Heart right ventricle (tissue), 16 donors: ENCODE measurements around the gene EFNB3. TPM values are rescaled to one million over a fixed set of nuclear protein-coding genes. Genes with fewer than 3 reads are reported as not detected.

ENCODE experiments used
- ATAC-seq, 8 donors: fragments of 200-7000 bp; cut with Tn5 transposase; one replicate each; pipeline ENCODE4 v1.9.1; 2020; ENCODE audit warnings: mild to moderate bottlenecking in 8 of 8, moderate library complexity in 8 of 8, moderate number of reproducible peaks in 1 of 8
- DNase-seq, 2 donors: peaks; one replicate each; pipeline ENCODE4 v3.0.0-alpha.2; 2020
- H3K27ac ChIP-seq, 10 donors: fragments of 200-600 bp; sonication (generic) in 2 of 10; one replicate each; pipeline versions ENCODE4 v1.5.0 to v1.8.0; 2020 to 2022; ENCODE audit warnings: mild to moderate bottlenecking in 3 of 10
- H3K27me3 ChIP-seq, 7 donors: fragments of 200-600 bp; one replicate each; pipeline ENCODE4 v1.8.0; 2021 to 2022; ENCODE audit warnings: mild to moderate bottlenecking in 2 of 7
- H3K36me3 ChIP-seq, 9 donors: fragments of 200-600 bp; sonication (generic) in 1 of 9; one replicate each; pipeline versions ENCODE4 v1.5.0 to v1.8.0; 2020 to 2022; ENCODE audit warnings: mild to moderate bottlenecking in 2 of 9
- H3K4me1 ChIP-seq, 9 donors: fragments of 200-600 bp; sonication (generic) in 1 of 9; one replicate each; pipeline versions ENCODE4 v1.5.0 to v1.8.0; 2020 to 2022; ENCODE audit warnings: mild to moderate bottlenecking in 4 of 9
- H3K4me3 ChIP-seq, 10 donors: fragments of 200-600 bp; sonication (generic) in 2 of 10; one replicate each; pipeline versions ENCODE4 v1.5.0 to v1.8.0; 2020 to 2022; ENCODE audit warnings: mild to moderate bottlenecking in 7 of 10, moderate library complexity in 2 of 10
- H3K9me3 ChIP-seq, 11 donors: fragments of 200-600 bp in 10 of 11; sonication (generic) in 2 of 11; one replicate each; pipeline versions ENCODE4 v1.5.0 to v1.8.0; 2013 to 2022; ENCODE audit warnings: mild to moderate bottlenecking in 2 of 11, control low read depth in 1 of 11, moderate library complexity in 1 of 11
- CTCF ChIP-seq, 9 donors: fragments of 200-600 bp; sonication (generic) in 2 of 9; IDR thresholded peaks; one replicate each; pipeline versions ENCODE4 v1.5.0 to v1.8.0; 2021 to 2022; ENCODE audit warnings: antibody characterized with exemption in 9 of 9, mild to moderate bottlenecking in 5 of 9, moderate library complexity in 1 of 9
- WGBS, 2 donors: extraction: QIAGEN DNeasy Blood & Tissue Kit; methylation state at CpG; one replicate each; pipeline ENCODE4 v1.1.7; 2013; ENCODE audit warnings: inconsistent platforms in 1 of 2; 5-methylcytosine and 5-hydroxymethylcytosine counted together
- intact Hi-C, 10 donors: fragments of 100-400 bp; cut with DNase I; formaldehyde crosslinking; loops; one replicate each; pipeline versions ENCODE4 v1.11.1 to v1.14.2; 2022
- polyA plus RNA-seq, 2 donors: library from polyadenylated mRNA; stranded (reverse); fragments of 200-250 nt; gene quantifications; one replicate each; pipeline ENCODE4 v1.2.3, GENCODE V29; 2013
- total RNA-seq, 10 donors: library from RNA; stranded (reverse); fragmentation: NEBNext Ultra II Directional in 3 of 10; extraction: Animal tissue kit (Norgen Biotek cat#: 25700) in 3 of 10; gene quantifications; one replicate each; pipeline versions ENCODE4 v1.2.1 to v1.2.4, GENCODE V29; 2021 to 2023
- donor health status: Arrhythmogenic right ventricular cardiomyopathy.
- donor health status: ischemic (EF 13 %, LVEDD 7.1; RV severe dilation, severe dysfunction).
- donor health status: healthy with polysubstance abuse.
- donor health status: DM: no; HTN: yes; CAD: no.
- donor health status: DM: no; HTN: no; CAD: no.
- donor health status: ischemic (EF 25% LVEDD 6.9; RV normal size, moderate dysfunction).
- donor health status: ischemic (EF 25% LVEDD 5.7; RV mildly dilated, moderate dysfunction).
- donor health status: healthy.
- donor health status: DM: yes; HTN: yes; CAD: no.
- donor health status: Ischemic cardiomyopathy.
- donor health status: ischemic (EF 35%, LVEDD 5.7; RV mildly dilated, moderate dysfunction).
- donor health status: nonischemic (EF 11% LVEDD 7.7; RV severe dilation, severe dysfunction).
- donor health status: DM: yes; HTN: yes; CAD: no.
- donor health status: PGD.
- donor health status: ischemic (EF 29% LVEDD 5.4; RV normal size, mild dysfunction).
- donor health status: nonischemic (EF 23%, LVEDD 6.1; RV moderate dilation, normal function).

Gene EFNB3
- total and polyA plus RNA-seq, 12 donors: 0.17 to 1.3 (median 0.53) TPM

GRCh38 chr17:7727886-7728285, 22.9 kb downstream of the EFNB3 start:
- no peak for ATAC-seq
- WGBS, 2 donors: 43 to 61% methylated on average over 3 of the region's 3 CpGs
- intact Hi-C loops: no loop called here

GRCh38 chr17:7729816-7730215, 24.8 kb downstream of the EFNB3 start:
- Histone ChIP-seq H3K9me3 (no peaks in the 10 kb centered on the region), H3K4me1 (peaks cover 0 to 4% (median 0%) of the 10 kb centered on the region in 9 donors), H3K4me3 (no peak overlapping the region), H3K27ac (no peak overlapping the region), H3K27me3 (peaks cover 0 to 14% (median 0%) of the 10 kb centered on the region in 7 donors), H3K36me3 (no peaks in the 10 kb centered on the region)
- intact Hi-C loops: loop anchor here in 1 of 10 donors (10.0 kb wide), 1 partner anchor 315 kb away; no protein-coding TSS in a partner anchor
- TF ChIP-seq CTCF (IDR thresholded peaks at IDR 0.05): no peak
- WGBS, 2 donors: 61 to 71% methylated on average over 1 of the region's 1 CpG
- DNase-seq (no peak), ATAC-seq (no peak)

More at GRCh38 chr17:7727886-7728285, 22.9 kb downstream of the EFNB3 start:
- Histone ChIP-seq H3K4me1 (peaks cover 0 to 4% (median 0%) of the 10 kb centered on the region in 9 donors), H3K4me3 (no peak overlapping the region), H3K36me3 (no peaks in the 10 kb centered on the region), H3K27me3 (peaks cover 0 to 27% (median 8%) of the 10 kb centered on the region in 7 donors), H3K27ac (no peak overlapping the region), H3K9me3 (no peaks in the 10 kb centered on the region)
- DNase-seq: no peak
- no peak for TF ChIP-seq CTCF (IDR thresholded peaks at IDR 0.05)

DNA sequence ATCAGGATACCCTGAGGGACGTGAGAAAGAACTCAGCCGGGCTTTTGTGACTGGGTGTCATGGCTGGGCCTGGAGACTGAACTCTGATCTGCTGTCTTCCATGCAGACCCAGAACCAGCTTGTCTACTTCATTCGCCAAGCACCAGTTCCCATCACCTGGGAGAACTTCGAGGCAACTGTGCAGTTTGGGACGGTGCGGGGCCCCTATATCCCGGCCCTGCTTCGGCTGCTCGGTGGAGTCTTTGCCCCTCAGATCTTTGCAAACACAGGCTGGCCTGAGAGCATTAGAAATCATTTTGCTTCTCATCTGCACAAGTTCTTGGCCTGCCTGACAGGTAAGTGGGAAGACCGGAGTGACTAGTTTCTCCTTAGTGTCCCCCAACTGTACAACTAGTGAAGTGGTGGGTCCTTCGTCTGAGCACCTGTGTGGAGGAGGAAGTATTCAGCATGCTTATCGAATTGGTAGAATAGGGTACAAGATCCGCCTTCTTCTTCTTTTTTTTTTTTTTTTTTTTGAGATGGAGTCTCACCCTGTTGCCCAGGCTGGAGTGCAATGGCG, 28.1 kb downstream of the EFNB3 start:
- 87 to 90% methylated on average over 13 to 14 of the region's 14 CpGs for WGBS, 2 donors
- Histone ChIP-seq H3K9me3 (no peaks in the 10 kb centered on the region), H3K4me1 (peaks cover 0 to 4% (median 0%) of the 10 kb centered on the region in 9 donors), H3K36me3 (no peaks in the 10 kb centered on the region), H3K27ac (no peak overlapping the region), H3K27me3 (peaks cover 0 to 4% (median 0%) of the 10 kb centered on the region in 7 donors), H3K4me3 (no peak overlapping the region)
- no peak for DNase-seq
- intact Hi-C loops: loop anchor here in 1 of 10 donors (10.0 kb wide), 1 partner anchor 312 kb away; no protein-coding TSS in a partner anchor
- ATAC-seq: no peak
- TF ChIP-seq CTCF (IDR thresholded peaks at IDR 0.05): no peak

GRCh38 chr17:7737601-7738000, 32.6 kb downstream of the EFNB3 start:
- TF ChIP-seq CTCF (IDR thresholded peaks at IDR 0.05): no peak
- intact Hi-C loops: loop anchor here in 1 of 10 donors (10.0 kb wide), 1 partner anchor 307 kb away; no protein-coding TSS in a partner anchor
- WGBS, 2 donors: 86% methylated on average over 5 of the region's 5 CpGs
- Histone ChIP-seq H3K9me3 (no peaks in the 10 kb centered on the region), H3K27me3 (peaks cover 0 to 26% (median 11%) of the 10 kb centered on the region in 7 donors), H3K4me1 (peaks cover 0 to 13% (median 0%) of the 10 kb centered on the region in 9 donors), H3K36me3 (no peaks in the 10 kb centered on the region), H3K4me3 (no peak overlapping the region), H3K27ac (no peak overlapping the region)
- ATAC-seq: no peak
- no peak for DNase-seq
